Measurements from ENCODE around the gene RPS18. TPM values are rescaled to one million over a fixed set of nuclear protein-coding genes. Genes with fewer than 3 reads are reported as not detected.
A peak's percentile ranks its signal among the peaks of the same experiment; 100 is the strongest.

Gene RPS18
- total RNA-seq, 1 experiment from 2014 or later: 4,062 TPM

DNA sequence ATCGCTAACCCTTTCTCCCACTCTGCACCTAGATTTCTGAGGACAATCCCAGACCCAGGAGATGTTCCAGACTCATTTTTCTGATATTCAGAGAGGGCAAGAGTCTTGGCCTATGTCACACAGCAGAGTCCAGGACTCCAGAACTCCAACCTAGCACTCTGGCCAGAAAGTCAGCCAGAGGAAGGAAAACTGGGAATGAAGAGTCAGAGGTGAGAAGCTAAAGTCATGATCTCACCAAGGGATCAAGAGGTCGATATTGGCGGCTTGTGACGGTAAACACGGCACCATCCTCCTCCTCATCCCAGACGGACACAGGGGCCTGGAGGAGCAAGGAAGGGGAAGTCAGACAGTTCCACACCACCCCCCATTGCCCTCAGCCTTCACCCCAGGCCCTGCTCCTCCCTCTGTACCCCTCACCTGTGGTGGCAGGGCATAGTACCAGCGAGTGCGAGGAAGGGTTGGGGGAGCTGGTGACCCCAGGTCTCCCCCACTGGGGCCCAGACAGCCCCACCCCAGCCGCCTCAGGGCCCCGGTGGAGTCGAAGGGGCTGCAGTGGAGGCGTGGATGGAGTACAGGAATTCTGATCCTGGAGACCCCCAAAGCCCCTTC, 25.0 kb downstream of the RPS18 start:
- peak overlapping the region; percentile 84 for H3K9ac ChIP-seq (ENCODE audit: low read length)
- ChIA-PET RAD21 (ENCODE audit: low non-redundant PET in 1 of 2, low total read pairs in 2 of 2, uncharacterized antibody in 2 of 2, unreplicated experiment in 2 of 2) (no interaction called here), CTCF (interaction anchor here (1.6 kb wide), 2 partner anchors 8 to 20 kb away, joined by 5 to 6 read pairs; partner anchors contain the start of genes B3GALT4, PFDN6 and WDR46), POLR2A (interaction anchor here (1.3 to 1.6 kb wide), 3 partner anchors 8 to 21 kb away, joined by 4 to 11 read pairs (median 9); partner anchors contain the start of genes B3GALT4, PFDN6, WDR46 and ZBTB22)
- DNase-seq (ENCODE audit: low read depth, low spot score) (no peak), ATAC-seq (no peak)
- intact Hi-C loops (cut with micrococcal nuclease): loop anchor here (5.0 kb wide), 2 partner anchors 115 to 130 kb away; partner anchors contain the start of gene PHF1
- H2AFZ ChIP-seq (ENCODE audit: low read depth, low read length, poor library complexity, severe bottlenecking): no peak overlapping the region
- no peaks in the 10 kb centered on the region for H4K20me1 ChIP-seq (ENCODE audit: insufficient read depth)
- H3K79me2 ChIP-seq (ENCODE audit: insufficient read depth, low read length): peaks cover 23% of the 10 kb centered on the region
- peak overlapping the region; percentile 100 for H3K4me2 ChIP-seq (ENCODE audit: low read length)
- peak overlapping the region; percentile 76 to 85 for H3K4me3 ChIP-seq (replicated peaks in 1 of 2; ENCODE audit: low read depth in 1 of 2, low read length in 2 of 2)
- H3K27ac ChIP-seq (ENCODE audit: low read depth, low read length): peak overlapping the region; percentile 96
- TF ChIP-seq CEBPB (IDR thresholded peaks at IDR 0.05; ENCODE audit: low read depth): no peak
- TF ChIP-seq EZH2phosphoT487 (IDR thresholded peaks at IDR 0.05; ENCODE audit: borderline replicate concordance): no peak
- TF ChIP-seq, protein P1, sequence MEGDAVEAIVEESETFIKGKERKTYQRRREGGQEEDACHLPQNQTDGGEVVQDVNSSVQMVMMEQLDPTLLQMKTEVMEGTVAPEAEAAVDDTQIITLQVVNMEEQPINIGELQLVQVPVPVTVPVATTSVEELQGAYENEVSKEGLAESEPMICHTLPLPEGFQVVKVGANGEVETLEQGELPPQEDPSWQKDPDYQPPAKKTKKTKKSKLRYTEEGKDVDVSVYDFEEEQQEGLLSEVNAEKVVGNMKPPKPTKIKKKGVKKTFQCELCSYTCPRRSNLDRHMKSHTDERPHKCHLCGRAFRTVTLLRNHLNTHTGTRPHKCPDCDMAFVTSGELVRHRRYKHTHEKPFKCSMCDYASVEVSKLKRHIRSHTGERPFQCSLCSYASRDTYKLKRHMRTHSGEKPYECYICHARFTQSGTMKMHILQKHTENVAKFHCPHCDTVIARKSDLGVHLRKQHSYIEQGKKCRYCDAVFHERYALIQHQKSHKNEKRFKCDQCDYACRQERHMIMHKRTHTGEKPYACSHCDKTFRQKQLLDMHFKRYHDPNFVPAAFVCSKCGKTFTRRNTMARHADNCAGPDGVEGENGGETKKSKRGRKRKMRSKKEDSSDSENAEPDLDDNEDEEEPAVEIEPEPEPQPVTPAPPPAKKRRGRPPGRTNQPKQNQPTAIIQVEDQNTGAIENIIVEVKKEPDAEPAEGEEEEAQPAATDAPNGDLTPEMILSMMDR (IDR thresholded peaks at IDR 0.05 in 2 of 3, conservative IDR thresholded peaks at IDR 0.05 in 1 of 3; ENCODE audit: borderline replicate concordance in 1 of 3, insufficient read depth in 1 of 3, low read depth in 2 of 3, low read length in 2 of 3): no peak
- no peak for TF ChIP-seq FOSL1 (IDR thresholded peaks at IDR 0.05; ENCODE audit: low read depth)
- TF ChIP-seq, protein P2, sequence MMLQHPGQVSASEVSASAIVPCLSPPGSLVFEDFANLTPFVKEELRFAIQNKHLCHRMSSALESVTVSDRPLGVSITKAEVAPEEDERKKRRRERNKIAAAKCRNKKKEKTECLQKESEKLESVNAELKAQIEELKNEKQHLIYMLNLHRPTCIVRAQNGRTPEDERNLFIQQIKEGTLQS (IDR thresholded peaks at IDR 0.05): no peak
- no peak for TF ChIP-seq SRF (IDR thresholded peaks at IDR 0.05; ENCODE audit: low read depth)
- TF ChIP-seq, protein P3, sequence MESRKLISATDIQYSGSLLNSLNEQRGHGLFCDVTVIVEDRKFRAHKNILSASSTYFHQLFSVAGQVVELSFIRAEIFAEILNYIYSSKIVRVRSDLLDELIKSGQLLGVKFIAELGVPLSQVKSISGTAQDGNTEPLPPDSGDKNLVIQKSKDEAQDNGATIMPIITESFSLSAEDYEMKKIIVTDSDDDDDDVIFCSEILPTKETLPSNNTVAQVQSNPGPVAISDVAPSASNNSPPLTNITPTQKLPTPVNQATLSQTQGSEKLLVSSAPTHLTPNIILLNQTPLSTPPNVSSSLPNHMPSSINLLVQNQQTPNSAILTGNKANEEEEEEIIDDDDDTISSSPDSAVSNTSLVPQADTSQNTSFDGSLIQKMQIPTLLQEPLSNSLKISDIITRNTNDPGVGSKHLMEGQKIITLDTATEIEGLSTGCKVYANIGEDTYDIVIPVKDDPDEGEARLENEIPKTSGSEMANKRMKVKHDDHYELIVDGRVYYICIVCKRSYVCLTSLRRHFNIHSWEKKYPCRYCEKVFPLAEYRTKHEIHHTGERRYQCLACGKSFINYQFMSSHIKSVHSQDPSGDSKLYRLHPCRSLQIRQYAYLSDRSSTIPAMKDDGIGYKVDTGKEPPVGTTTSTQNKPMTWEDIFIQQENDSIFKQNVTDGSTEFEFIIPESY (IDR thresholded peaks at IDR 0.05; ENCODE audit: extremely low read depth, insufficient replicate concordance, low read length): no peak
- no peak for TF ChIP-seq POLR2AphosphoS5 (IDR thresholded peaks at IDR 0.05; ENCODE audit: low read depth, low read length)
- TF ChIP-seq TCF7L2 (IDR thresholded peaks at IDR 0.05; ENCODE audit: borderline replicate concordance, extremely low read depth, insufficient read depth, insufficient read length): no peak
- TF ChIP-seq EGR1 (IDR thresholded peaks at IDR 0.05; ENCODE audit: low read depth): no peak
- TF ChIP-seq SIN3A (IDR thresholded peaks at IDR 0.05; ENCODE audit: low read depth): no peak
- no peak for TF ChIP-seq EZH2 (IDR thresholded peaks at IDR 0.05)
- TF ChIP-seq CBX3 (IDR thresholded peaks at IDR 0.05; ENCODE audit: low read depth): no peak
- TF ChIP-seq, protein P4, sequence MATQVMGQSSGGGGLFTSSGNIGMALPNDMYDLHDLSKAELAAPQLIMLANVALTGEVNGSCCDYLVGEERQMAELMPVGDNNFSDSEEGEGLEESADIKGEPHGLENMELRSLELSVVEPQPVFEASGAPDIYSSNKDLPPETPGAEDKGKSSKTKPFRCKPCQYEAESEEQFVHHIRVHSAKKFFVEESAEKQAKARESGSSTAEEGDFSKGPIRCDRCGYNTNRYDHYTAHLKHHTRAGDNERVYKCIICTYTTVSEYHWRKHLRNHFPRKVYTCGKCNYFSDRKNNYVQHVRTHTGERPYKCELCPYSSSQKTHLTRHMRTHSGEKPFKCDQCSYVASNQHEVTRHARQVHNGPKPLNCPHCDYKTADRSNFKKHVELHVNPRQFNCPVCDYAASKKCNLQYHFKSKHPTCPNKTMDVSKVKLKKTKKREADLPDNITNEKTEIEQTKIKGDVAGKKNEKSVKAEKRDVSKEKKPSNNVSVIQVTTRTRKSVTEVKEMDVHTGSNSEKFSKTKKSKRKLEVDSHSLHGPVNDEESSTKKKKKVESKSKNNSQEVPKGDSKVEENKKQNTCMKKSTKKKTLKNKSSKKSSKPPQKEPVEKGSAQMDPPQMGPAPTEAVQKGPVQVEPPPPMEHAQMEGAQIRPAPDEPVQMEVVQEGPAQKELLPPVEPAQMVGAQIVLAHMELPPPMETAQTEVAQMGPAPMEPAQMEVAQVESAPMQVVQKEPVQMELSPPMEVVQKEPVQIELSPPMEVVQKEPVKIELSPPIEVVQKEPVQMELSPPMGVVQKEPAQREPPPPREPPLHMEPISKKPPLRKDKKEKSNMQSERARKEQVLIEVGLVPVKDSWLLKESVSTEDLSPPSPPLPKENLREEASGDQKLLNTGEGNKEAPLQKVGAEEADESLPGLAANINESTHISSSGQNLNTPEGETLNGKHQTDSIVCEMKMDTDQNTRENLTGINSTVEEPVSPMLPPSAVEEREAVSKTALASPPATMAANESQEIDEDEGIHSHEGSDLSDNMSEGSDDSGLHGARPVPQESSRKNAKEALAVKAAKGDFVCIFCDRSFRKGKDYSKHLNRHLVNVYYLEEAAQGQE (IDR thresholded peaks at IDR 0.05; ENCODE audit: low read depth): no peak
- TF ChIP-seq ZFX (IDR thresholded peaks at IDR 0.05): no peak
- no peak for TF ChIP-seq ELF1 (IDR thresholded peaks at IDR 0.05; ENCODE audit: borderline replicate concordance, low read depth)
- TF ChIP-seq JUND (IDR thresholded peaks at IDR 0.05): no peak
- no peaks in the 10 kb centered on the region for H3K27me3 ChIP-seq (ENCODE audit: insufficient read depth, low read length)
- no peaks in the 10 kb centered on the region for H3K9me2 ChIP-seq (ENCODE audit: insufficient read depth)
- no peaks in the 10 kb centered on the region for H3K9me3 ChIP-seq (ENCODE audit: control insufficient read depth in 1 of 2, insufficient read depth in 1 of 2, low read depth in 1 of 2, low read length in 2 of 2)
- peaks cover 6 to 26% of the 10 kb centered on the region in 2 experiments; a peak in 3 of 4 replicates for H3K4me1 ChIP-seq (ENCODE audit: control insufficient read depth in 1 of 2, insufficient read depth in 2 of 2, low read length in 2 of 2)
- BruUV-seq (replicated peaks): TSS peak; percentile 17
- peaks cover 1 to 8% of the 10 kb centered on the region in 2 experiments; a peak in 3 of 4 replicates for H3K36me3 ChIP-seq (ENCODE audit: control insufficient read depth in 1 of 2, insufficient read depth in 2 of 2, low read length in 2 of 2)
